Measurements from ENCODE around the gene CFAP44.

The CFAP44 gene

GRCh38 chr3:113428581-113428980 is 12.7 kb downstream of the CFAP44 start:
- peak; percentile 13 for DNase-seq (ENCODE audit: low spot score)
- no peak for TF ChIP-seq CTCF (conservative IDR thresholded peaks at IDR 0.05; ENCODE audit: low read depth)
- no peak overlapping the region for H3K27ac ChIP-seq
- CTCF ChIA-PET = interaction anchor here (0.7 kb wide), 1 partner anchor 393 kb away, joined by 3 read pairs; no protein-coding TSS in a partner anchor
- POLR2A ChIA-PET (ENCODE audit: low non-redundant PET) = no interaction called here

- POLR2A ChIA-PET (ENCODE audit: low non-redundant PET) = no interaction called here
- H3K27ac ChIP-seq = no peak overlapping the region
- no peak for TF ChIP-seq CTCF (conservative IDR thresholded peaks at IDR 0.05; ENCODE audit: low read depth)
- CTCF ChIA-PET = no interaction called here
- DNase-seq (ENCODE audit: low spot score) = no peak
Observed at GRCh38 chr3:113423699-113424098, 17.6 kb downstream of the CFAP44 start.

- no peak overlapping the region for H3K27ac ChIP-seq
- ChIA-PET CTCF (no interaction called here), POLR2A (ENCODE audit: low non-redundant PET) (no interaction called here)
- DNase-seq (ENCODE audit: low spot score) = no peak
- TF ChIP-seq CTCF (conservative IDR thresholded peaks at IDR 0.05; ENCODE audit: low read depth) = no peak
Observed at GRCh38 chr3:113421082-113421481, 20.2 kb downstream of the CFAP44 start.

- ChIA-PET POLR2A (ENCODE audit: low non-redundant PET) (no interaction called here), CTCF (no interaction called here)
- DNase-seq (ENCODE audit: low spot score) = no peak
- no peak overlapping the region for H3K27ac ChIP-seq
- TF ChIP-seq CTCF (conservative IDR thresholded peaks at IDR 0.05; ENCODE audit: low read depth) = no peak
Observed at GRCh38 chr3:113409676-113410075, 31.6 kb downstream of the CFAP44 start.

GRCh38 chr3:113405180-113405579 is 36.1 kb downstream of the CFAP44 start:
- ChIA-PET POLR2A (ENCODE audit: low non-redundant PET) (no interaction called here), CTCF (no interaction called here)
- no peak for TF ChIP-seq CTCF (conservative IDR thresholded peaks at IDR 0.05; ENCODE audit: low read depth)
- H3K27ac ChIP-seq = no peak overlapping the region
- no peak for DNase-seq (ENCODE audit: low spot score)

GRCh38 chr3:113404637-113405036 is 36.7 kb downstream of the CFAP44 start:
- ChIA-PET POLR2A (ENCODE audit: low non-redundant PET) (no interaction called here), CTCF (no interaction called here)
- no peak for DNase-seq (ENCODE audit: low spot score)
- H3K27ac ChIP-seq = no peak overlapping the region
- no peak for TF ChIP-seq CTCF (conservative IDR thresholded peaks at IDR 0.05; ENCODE audit: low read depth)
